ENCODE results near the gene IQCE.

DNA sequence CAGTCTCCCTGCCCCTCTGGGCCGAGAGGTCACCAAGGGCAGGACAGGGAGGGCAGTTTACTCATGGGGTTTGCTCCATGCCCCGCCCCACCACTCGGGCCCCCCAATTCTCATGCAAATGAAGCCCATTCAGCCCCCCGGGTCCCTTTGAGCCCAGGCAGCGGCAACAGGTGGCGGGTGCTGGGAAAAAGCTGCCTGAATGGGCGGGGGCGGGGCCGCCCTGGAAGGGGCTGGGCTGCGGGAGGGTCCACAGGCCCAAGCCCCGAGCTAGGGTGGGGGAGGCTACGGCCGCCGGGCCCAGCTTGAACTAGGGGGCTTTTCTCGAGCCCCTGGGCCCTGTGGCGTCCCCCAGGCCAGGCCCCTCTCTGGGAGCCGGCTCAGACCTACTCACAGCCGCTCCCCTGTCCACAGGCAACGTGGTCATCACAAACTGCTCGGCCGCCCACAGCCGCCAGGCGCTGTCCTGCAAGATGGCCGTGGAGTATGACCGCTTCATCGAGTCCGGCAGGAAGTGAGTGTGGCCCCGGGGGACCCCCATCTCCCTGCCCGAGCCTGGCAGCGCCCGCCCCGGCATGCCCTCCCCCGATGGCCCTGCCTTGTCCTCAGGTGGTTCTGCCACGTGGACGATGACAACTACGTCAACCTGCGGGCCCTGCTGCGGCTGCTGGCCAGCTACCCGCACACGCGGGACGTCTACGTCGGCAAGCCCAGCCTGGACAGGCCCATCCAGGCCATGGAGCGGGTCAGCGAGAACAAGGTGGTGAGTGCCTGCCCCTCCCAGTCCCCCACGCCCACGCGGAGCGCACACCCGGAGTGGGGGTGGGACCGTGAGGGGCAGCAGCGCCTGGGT lies 33.7 kb upstream of the IQCE start:
- TF ChIP-seq, protein P1, sequence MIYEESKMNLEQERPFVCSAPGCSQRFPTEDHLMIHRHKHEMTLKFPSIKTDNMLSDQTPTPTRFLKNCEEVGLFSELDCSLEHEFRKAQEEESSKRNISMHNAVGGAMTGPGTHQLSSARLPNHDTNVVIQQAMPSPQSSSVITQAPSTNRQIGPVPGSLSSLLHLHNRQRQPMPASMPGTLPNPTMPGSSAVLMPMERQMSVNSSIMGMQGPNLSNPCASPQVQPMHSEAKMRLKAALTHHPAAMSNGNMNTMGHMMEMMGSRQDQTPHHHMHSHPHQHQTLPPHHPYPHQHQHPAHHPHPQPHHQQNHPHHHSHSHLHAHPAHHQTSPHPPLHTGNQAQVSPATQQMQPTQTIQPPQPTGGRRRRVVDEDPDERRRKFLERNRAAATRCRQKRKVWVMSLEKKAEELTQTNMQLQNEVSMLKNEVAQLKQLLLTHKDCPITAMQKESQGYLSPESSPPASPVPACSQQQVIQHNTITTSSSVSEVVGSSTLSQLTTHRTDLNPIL (CRISPR knock-in tag; IDR thresholded peaks at IDR 0.05; ENCODE audit: low read depth) = no peak
- TF ChIP-seq, protein P2, sequence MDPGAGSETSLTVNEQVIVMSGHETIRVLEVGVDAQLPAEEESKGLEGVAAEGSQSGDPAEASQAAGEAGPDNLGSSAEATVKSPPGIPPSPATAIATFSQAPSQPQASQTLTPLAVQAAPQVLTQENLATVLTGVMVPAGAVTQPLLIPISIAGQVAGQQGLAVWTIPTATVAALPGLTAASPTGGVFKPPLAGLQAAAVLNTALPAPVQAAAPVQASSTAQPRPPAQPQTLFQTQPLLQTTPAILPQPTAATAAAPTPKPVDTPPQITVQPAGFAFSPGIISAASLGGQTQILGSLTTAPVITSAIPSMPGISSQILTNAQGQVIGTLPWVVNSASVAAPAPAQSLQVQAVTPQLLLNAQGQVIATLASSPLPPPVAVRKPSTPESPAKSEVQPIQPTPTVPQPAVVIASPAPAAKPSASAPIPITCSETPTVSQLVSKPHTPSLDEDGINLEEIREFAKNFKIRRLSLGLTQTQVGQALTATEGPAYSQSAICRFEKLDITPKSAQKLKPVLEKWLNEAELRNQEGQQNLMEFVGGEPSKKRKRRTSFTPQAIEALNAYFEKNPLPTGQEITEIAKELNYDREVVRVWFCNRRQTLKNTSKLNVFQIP (CRISPR knock-in tag; IDR thresholded peaks at IDR 0.05; ENCODE audit: borderline replicate concordance, low read depth) = no peak
- no peak for TF ChIP-seq ZC3H10 (CRISPR knock-in tag; IDR thresholded peaks at IDR 0.05)
- TF ChIP-seq BACH2 (CRISPR knock-in tag; IDR thresholded peaks at IDR 0.05; ENCODE audit: borderline replicate concordance) = no peak
- TF ChIP-seq ZNF565 (CRISPR knock-in tag; conservative IDR thresholded peaks at IDR 0.05; ENCODE audit: low read depth) = no peak
- no peak for TF ChIP-seq TOX (CRISPR knock-in tag; IDR thresholded peaks at IDR 0.05; ENCODE audit: borderline replicate concordance)
- TF ChIP-seq ARNTL (CRISPR knock-in tag; IDR thresholded peaks at IDR 0.05; ENCODE audit: borderline replicate concordance, low read depth) = no peak
- no peak for TF ChIP-seq GLIS3 (CRISPR knock-in tag; IDR thresholded peaks at IDR 0.05)
- TF ChIP-seq, protein P3, sequence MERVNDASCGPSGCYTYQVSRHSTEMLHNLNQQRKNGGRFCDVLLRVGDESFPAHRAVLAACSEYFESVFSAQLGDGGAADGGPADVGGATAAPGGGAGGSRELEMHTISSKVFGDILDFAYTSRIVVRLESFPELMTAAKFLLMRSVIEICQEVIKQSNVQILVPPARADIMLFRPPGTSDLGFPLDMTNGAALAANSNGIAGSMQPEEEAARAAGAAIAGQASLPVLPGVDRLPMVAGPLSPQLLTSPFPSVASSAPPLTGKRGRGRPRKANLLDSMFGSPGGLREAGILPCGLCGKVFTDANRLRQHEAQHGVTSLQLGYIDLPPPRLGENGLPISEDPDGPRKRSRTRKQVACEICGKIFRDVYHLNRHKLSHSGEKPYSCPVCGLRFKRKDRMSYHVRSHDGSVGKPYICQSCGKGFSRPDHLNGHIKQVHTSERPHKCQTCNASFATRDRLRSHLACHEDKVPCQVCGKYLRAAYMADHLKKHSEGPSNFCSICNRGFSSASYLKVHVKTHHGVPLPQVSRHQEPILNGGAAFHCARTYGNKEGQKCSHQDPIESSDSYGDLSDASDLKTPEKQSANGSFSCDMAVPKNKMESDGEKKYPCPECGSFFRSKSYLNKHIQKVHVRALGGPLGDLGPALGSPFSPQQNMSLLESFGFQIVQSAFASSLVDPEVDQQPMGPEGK (CRISPR knock-in tag; IDR thresholded peaks at IDR 0.05; ENCODE audit: borderline replicate concordance) = no peak
- no peak for TF ChIP-seq TCF4 (CRISPR knock-in tag; IDR thresholded peaks at IDR 0.05; ENCODE audit: borderline replicate concordance)
- TF ChIP-seq RARB (CRISPR knock-in tag; IDR thresholded peaks at IDR 0.05) = no peak
- TF ChIP-seq, protein P4, sequence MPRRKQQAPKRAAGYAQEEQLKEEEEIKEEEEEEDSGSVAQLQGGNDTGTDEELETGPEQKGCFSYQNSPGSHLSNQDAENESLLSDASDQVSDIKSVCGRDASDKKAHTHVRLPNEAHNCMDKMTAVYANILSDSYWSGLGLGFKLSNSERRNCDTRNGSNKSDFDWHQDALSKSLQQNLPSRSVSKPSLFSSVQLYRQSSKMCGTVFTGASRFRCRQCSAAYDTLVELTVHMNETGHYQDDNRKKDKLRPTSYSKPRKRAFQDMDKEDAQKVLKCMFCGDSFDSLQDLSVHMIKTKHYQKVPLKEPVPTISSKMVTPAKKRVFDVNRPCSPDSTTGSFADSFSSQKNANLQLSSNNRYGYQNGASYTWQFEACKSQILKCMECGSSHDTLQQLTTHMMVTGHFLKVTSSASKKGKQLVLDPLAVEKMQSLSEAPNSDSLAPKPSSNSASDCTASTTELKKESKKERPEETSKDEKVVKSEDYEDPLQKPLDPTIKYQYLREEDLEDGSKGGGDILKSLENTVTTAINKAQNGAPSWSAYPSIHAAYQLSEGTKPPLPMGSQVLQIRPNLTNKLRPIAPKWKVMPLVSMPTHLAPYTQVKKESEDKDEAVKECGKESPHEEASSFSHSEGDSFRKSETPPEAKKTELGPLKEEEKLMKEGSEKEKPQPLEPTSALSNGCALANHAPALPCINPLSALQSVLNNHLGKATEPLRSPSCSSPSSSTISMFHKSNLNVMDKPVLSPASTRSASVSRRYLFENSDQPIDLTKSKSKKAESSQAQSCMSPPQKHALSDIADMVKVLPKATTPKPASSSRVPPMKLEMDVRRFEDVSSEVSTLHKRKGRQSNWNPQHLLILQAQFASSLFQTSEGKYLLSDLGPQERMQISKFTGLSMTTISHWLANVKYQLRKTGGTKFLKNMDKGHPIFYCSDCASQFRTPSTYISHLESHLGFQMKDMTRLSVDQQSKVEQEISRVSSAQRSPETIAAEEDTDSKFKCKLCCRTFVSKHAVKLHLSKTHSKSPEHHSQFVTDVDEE (CRISPR knock-in tag; IDR thresholded peaks at IDR 0.05) = no peak
- TF ChIP-seq ZFP30 (CRISPR knock-in tag; IDR thresholded peaks at IDR 0.05) = no peak
- TF ChIP-seq CSDC2 (CRISPR knock-in tag; IDR thresholded peaks at IDR 0.05) = no peak
